GM23248 (cell line): ENCODE results near the gene DHX58.
A peak's percentile ranks its signal among the peaks of the same experiment; 100 is the strongest.

ENCODE experiments used
- EZH2 ChIP-seq: fragments of 200-600 bp; sonication (generic); IDR thresholded peaks from 2 replicates; pipeline ENCODE4 v1.6.1; 2018; ENCODE audit warnings: antibody characterized with exemption, mild to moderate bottlenecking; ENCODE audit not compliant: insufficient read depth, poor library complexity, severe bottlenecking
- EZH2phosphoT487 ChIP-seq: fragments of 200-600 bp; sonication (generic); IDR thresholded peaks from 2 replicates; pipeline ENCODE4 v1.6.1; 2018; ENCODE audit warnings: antibody characterized with exemption, moderate library complexity, mild to moderate bottlenecking, low read depth; ENCODE audit not compliant: insufficient read depth

- peak; percentile 67 for TF ChIP-seq EZH2
- no peak for TF ChIP-seq EZH2phosphoT487
These were observed 40.0 kb downstream of the DHX58 start for GRCh38 chr17:42072323-42073187.
